ENCODE results near the gene KCNF1.

DNA sequence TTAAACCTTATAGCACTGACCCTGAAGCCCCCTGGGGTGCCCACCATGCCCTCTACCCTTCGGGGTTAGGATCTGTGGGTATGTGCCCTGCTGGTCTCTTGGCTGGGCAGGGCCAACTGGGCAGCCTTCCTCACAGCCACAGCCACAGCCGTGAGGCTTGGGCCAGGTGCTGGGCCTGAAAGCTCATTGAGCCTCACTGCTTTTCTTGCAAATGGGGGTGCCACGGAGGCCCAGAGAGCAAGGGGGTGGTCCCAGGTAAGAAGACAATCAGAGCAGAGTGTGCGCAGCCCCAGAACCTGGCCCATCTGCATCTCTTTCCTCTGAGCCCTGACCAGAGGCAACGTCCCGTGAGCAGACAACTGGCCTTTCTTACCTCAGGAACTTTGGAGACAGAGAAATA lies 34.7 kb downstream of the KCNF1 start:
- TF ChIP-seq, protein P1, sequence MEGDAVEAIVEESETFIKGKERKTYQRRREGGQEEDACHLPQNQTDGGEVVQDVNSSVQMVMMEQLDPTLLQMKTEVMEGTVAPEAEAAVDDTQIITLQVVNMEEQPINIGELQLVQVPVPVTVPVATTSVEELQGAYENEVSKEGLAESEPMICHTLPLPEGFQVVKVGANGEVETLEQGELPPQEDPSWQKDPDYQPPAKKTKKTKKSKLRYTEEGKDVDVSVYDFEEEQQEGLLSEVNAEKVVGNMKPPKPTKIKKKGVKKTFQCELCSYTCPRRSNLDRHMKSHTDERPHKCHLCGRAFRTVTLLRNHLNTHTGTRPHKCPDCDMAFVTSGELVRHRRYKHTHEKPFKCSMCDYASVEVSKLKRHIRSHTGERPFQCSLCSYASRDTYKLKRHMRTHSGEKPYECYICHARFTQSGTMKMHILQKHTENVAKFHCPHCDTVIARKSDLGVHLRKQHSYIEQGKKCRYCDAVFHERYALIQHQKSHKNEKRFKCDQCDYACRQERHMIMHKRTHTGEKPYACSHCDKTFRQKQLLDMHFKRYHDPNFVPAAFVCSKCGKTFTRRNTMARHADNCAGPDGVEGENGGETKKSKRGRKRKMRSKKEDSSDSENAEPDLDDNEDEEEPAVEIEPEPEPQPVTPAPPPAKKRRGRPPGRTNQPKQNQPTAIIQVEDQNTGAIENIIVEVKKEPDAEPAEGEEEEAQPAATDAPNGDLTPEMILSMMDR (IDR thresholded peaks at IDR 0.05): no peak
- TF ChIP-seq POLR2A (IDR thresholded peaks at IDR 0.05) (no peak), EP300 (IDR thresholded peaks at IDR 0.05) (no peak)
